ENCODE measurements around the gene PCDHGA3. TPM values are rescaled to one million over a fixed set of nuclear protein-coding genes. Genes with fewer than 3 reads are reported as not detected.
"Not testable (repeated sequence)": the region's sequence is repeated elsewhere in the genome, so short reads cannot be mapped to it uniquely, and the experiment has no call there.

PCDHGA3 gene
- 1 to 10 TPM; 3.1 to 4.2 (median 3.6) TPM for polyA plus RNA-seq (ENCODE audit: insufficient read length in 3 of 3)
- long read RNA-seq, donor 1, partial matches to known transcripts = 0 of 2 reads
- long read RNA-seq, donor 1, other reads (novel, unspliced or antisense) = 0 of 2 reads
- long read RNA-seq, donor 2, full-length matches to known transcripts = 5 of 5 reads
- long read RNA-seq, donor 2, partial matches to known transcripts = 0 of 5 reads
- long read RNA-seq, donor 2, other reads (novel, unspliced or antisense) = 0 of 5 reads
- long read RNA-seq, donor 3, full-length matches to known transcripts = 3 of 3 reads
- long read RNA-seq, donor 3, partial matches to known transcripts = 0 of 3 reads
- long read RNA-seq, donor 3, other reads (novel, unspliced or antisense) = 0 of 3 reads
- long read RNA-seq, donor 4 = 0 reads
- long read RNA-seq, donor 5 = 0 reads
- long read RNA-seq, donor 6, full-length matches to known transcripts = 2 of 2 reads
- long read RNA-seq, donor 6, partial matches to known transcripts = 0 of 2 reads
- long read RNA-seq, donor 6, other reads (novel, unspliced or antisense) = 0 of 2 reads
- long read RNA-seq, donor 7, full-length matches to known transcripts = 2 of 2 reads
- long read RNA-seq, donor 7, partial matches to known transcripts = 0 of 2 reads
- long read RNA-seq, donor 7, other reads (novel, unspliced or antisense) = 0 of 2 reads
- long read RNA-seq, donor 8 = 0 reads
- long read RNA-seq, donor 9, partial matches to known transcripts = 0 of 1 reads
- long read RNA-seq, donor 9, other reads (novel, unspliced or antisense) = 0 of 1 reads
- long read RNA-seq, donor 10, full-length matches to known transcripts = 2 of 2 reads
- long read RNA-seq, donor 10, partial matches to known transcripts = 0 of 2 reads
- long read RNA-seq, donor 10, other reads (novel, unspliced or antisense) = 0 of 2 reads
- long read RNA-seq, donor 11, partial matches to known transcripts = 0 of 2 reads
- long read RNA-seq, donor 11, other reads (novel, unspliced or antisense) = 0 of 2 reads
- long read RNA-seq, donor 12, partial matches to known transcripts = 0 of 2 reads
- long read RNA-seq, donor 12, other reads (novel, unspliced or antisense) = 0 of 2 reads
- long read RNA-seq, donor 13 = 0 reads
- long read RNA-seq, donor 14, full-length matches to known transcripts = 2 of 2 reads
- long read RNA-seq, donor 14, partial matches to known transcripts = 0 of 2 reads
- long read RNA-seq, donor 14, other reads (novel, unspliced or antisense) = 0 of 2 reads
- long read RNA-seq, donor 15 = 0 reads
- long read RNA-seq, donor 16, full-length matches to known transcripts = 5 of 5 reads
- long read RNA-seq, donor 16, partial matches to known transcripts = 0 of 5 reads
- long read RNA-seq, donor 16, other reads (novel, unspliced or antisense) = 0 of 5 reads

GRCh38 chr5:141343242-141343952, at the start of gene PCDHGA3:
Gene PCDHGA3 (plus strand): TSS chr5:141343829. CDS start chr5:141344034, 205 bp downstream.
- no peak for DNase-seq (ENCODE audit: extremely low read depth in 1 of 11, low read depth in 9 of 11, low spot score in 4 of 11)

GRCh38 chr5:141298376-141298775, 45.3 kb upstream of the PCDHGA3 start:
- no peak for DNase-seq (ENCODE audit: extremely low read depth in 1 of 11, low read depth in 9 of 11, low spot score in 4 of 11)

GRCh38 chr5:141303756-141304155, 39.9 kb upstream of the PCDHGA3 start, which contains the start of gene SLC25A2:
Gene SLC25A2 (minus strand): TSS chr5:141304049. CDS start chr5:141303865, 184 bp downstream.
- no peak for DNase-seq (ENCODE audit: extremely low read depth in 1 of 11, low read depth in 9 of 11, low spot score in 4 of 11)

GRCh38 chr5:141306630-141307029, 37.0 kb upstream of the PCDHGA3 start:
- no peak for DNase-seq (ENCODE audit: extremely low read depth in 1 of 11, low read depth in 9 of 11, low spot score in 4 of 11)

- no peak for DNase-seq (ENCODE audit: extremely low read depth in 1 of 11, low read depth in 9 of 11, low spot score in 4 of 11)
These were observed 29.9 kb upstream of the PCDHGA3 start for GRCh38 chr5:141313711-141314110.

- not testable (repeated sequence) for DNase-seq (ENCODE audit: extremely low read depth in 1 of 11, low read depth in 9 of 11, low spot score in 4 of 11)
These were observed 26.7 kb upstream of the PCDHGA3 start for GRCh38 chr5:141316963-141317362.

- DNase-seq (ENCODE audit: extremely low read depth in 1 of 11, low read depth in 9 of 11, low spot score in 4 of 11) = no peak
These were observed 24.4 kb upstream of the PCDHGA3 start for GRCh38 chr5:141319202-141319601.

GRCh38 chr5:141319699-141320098, 23.9 kb upstream of the PCDHGA3 start:
- DNase-seq (ENCODE audit: extremely low read depth in 1 of 11, low read depth in 9 of 11, low spot score in 4 of 11) = no peak

- DNase-seq (ENCODE audit: extremely low read depth in 1 of 11, low read depth in 9 of 11, low spot score in 4 of 11) = peak; percentile 86 to 94 (median 93)
These were observed 23.1 kb upstream of the PCDHGA3 start, which contains the start of gene TAF7 for GRCh38 chr5:141320225-141321169. Gene TAF7 (minus strand): TSS chr5:141320784. CDS start chr5:141320044, 740 bp downstream.

- DNase-seq (ENCODE audit: extremely low read depth in 1 of 11, low read depth in 9 of 11, low spot score in 4 of 11) = no peak
These were observed 21.4 kb upstream of the PCDHGA3 start for GRCh38 chr5:141322261-141322660.

- DNase-seq (ENCODE audit: extremely low read depth in 1 of 11, low read depth in 9 of 11, low spot score in 4 of 11) = peak in 2 of 11 donors; percentile 19 to 22
These were observed 17.4 kb upstream of the PCDHGA3 start for GRCh38 chr5:141326088-141326854.

- no peak for DNase-seq (ENCODE audit: extremely low read depth in 1 of 11, low read depth in 9 of 11, low spot score in 4 of 11)
These were observed 15.4 kb upstream of the PCDHGA3 start for GRCh38 chr5:141328231-141328630.

GRCh38 chr5:141330299-141331080, 13.1 kb upstream of the PCDHGA3 start, which contains the start of gene PCDHGA1:
Gene PCDHGA1 (plus strand): TSS chr5:141330514.
- no peak for DNase-seq (ENCODE audit: extremely low read depth in 1 of 11, low read depth in 9 of 11, low spot score in 4 of 11)

- DNase-seq (ENCODE audit: extremely low read depth in 1 of 11, low read depth in 9 of 11, low spot score in 4 of 11) = not testable (repeated sequence)
These were observed 11.1 kb upstream of the PCDHGA3 start for GRCh38 chr5:141332571-141332970.

- peak in 6 of 11 donors; percentile 30 to 55 (median 38) for DNase-seq (ENCODE audit: extremely low read depth in 1 of 11, low read depth in 9 of 11, low spot score in 4 of 11)
These were observed 4.9 kb upstream of the PCDHGA3 start, which contains the start of gene PCDHGA2 for GRCh38 chr5:141338538-141339306. Gene PCDHGA2 (plus strand): TSS chr5:141338760.
